HG03097 (cell line): ENCODE data around the gene COX4I1.

Source experiments
- ATAC-seq: cut with Tn5 transposase; IDR thresholded peaks from one replicate; pipeline ENCODE4 v1.9.1; 2021; ENCODE audit not compliant: unreplicated experiment, low FRiP score

COX4I1 gene

DNA sequence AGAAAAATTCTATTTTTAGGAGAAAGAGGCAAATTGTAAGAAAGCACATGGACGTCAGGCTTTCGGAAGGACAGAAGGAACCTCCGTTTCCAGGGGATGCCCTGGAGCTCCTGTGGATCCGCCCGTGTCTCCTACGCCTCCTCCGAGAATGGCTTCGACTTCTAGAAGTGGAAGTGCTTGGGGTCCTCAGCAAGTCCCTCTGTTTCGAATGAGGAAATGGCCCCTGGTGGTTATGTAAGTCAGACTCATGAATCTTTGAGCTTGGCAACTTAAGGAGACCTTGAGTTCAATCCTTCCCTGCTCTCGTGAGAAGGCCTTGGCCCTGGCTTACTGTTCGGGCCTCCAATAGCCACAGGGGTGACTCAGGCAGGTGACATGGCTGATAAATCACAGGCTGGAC, 38.9 kb downstream of the COX4I1 start:
- no peak for ATAC-seq

DNA sequence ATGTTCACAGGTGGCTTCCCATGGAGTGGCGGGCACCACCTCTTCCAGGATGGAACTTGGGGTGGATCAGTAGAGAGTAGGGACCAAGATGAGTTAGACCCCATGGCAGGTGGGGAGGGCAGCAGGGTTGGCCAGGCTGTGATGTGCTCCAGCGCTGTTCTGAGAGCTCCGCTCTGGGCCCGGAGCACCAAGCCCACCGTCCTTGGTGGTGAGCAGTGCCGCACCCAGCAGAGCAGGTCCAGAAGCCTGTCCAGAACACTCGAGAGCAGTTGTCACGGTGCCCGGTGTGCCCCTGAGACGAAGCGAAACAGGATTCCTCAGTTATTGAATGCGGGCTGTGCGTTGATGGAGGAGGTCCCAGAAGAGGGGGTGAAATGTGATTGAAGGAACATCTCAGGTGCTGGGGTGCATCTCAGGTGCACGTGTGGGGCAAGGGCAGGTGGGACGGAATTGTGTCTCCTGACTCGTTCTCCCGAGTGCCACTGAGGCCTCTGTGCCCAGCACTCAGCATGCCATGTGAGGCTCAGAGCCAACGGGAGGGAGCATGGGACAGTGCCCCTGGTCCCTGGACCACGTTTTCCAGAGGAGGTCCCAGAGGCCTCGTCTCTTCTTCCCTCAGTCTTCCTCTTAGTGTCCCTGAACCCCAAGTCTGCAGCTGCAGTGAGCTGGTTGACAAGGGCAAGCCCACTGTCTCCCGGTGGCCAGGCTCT, 39.5 kb downstream of the COX4I1 start:
- ATAC-seq: no peak

DNA sequence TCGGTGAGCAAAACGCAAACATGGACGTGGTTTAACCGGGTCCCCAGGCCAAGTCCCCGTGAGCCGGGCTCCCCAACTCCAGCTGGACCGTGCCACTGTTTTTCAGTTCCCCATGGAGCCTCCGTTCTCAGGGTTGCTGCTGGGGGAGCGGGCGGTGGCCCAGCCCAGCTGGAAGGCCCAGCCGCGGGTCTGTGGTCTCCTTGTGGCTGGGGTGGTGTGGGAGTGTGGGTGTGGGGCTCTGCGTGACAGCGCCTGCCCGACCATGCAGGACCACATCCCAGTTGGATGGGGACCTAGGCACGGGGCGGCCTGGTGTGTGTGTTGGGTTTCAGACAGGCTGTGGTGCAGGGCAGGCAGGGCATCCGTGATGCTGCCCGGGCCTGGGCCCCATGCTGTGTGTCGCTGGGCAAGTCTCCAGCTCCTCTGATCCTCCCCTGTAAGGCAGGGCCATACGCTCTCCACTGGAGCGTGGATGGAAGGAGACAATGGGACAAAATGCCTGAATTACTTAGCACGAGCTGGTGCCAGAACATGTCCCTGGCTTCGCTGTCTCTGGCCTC, 40.3 kb downstream of the COX4I1 start:
- ATAC-seq: no peak

DNA sequence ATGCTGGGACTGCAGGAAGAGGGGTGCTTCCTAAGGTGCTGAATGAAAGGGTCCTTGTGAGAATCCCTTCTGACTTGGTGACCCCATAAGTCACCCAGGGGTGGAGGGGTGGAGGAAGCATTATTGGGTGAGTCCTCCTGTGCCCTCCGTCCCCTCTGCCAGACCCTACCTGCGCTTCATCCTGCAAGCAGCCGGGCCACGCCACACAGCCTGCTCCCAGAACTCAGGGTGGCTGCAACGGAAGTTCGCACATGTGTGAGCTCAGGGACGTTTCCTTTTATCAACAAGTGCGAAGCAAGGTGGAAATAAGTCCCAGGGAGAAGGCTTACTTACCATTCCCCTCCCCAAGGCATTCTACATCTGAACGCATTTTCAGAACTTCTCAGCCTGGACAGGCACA, 40.9 kb downstream of the COX4I1 start:
- ATAC-seq: no peak

DNA sequence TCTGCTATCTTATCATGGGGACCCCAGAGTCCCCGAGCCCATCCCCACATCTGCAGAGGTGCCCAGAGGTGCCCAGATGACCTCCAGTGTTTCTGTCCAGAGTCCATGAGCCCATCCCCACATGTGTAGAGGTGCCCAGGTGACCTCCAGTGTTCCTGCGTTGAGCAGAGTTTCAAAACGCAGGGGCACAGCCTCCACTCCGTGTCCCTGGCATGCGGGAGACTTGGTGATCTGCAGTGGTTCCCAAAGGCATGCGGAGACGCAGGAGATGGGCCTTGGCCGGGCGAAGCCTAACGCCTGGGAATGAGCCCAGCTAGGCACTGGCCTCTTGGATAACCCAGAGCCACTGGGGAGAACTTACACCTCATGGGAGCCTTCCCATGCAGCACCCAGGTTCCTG, 41.3 kb downstream of the COX4I1 start:
- ATAC-seq: no peak

DNA sequence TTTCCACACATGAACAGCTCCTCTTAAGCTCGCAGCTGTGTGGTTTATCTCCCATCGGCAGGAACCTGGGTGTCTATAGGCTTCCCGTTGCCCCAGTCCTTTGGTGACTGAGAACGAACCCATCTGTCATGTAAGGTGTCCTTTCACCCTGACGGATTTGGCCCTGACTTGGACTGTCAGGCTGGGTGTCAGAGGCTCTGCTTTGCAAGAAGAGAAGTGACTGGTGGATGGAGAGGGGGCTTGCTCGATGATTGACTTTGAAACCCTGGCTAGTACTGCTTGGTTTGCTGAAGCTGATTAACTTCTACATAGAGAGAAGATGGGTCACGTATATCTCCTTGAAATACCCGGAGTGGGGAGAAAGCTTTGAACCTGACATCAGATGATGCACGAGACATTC, 42.9 kb downstream of the COX4I1 start:
- ATAC-seq: no peak

DNA sequence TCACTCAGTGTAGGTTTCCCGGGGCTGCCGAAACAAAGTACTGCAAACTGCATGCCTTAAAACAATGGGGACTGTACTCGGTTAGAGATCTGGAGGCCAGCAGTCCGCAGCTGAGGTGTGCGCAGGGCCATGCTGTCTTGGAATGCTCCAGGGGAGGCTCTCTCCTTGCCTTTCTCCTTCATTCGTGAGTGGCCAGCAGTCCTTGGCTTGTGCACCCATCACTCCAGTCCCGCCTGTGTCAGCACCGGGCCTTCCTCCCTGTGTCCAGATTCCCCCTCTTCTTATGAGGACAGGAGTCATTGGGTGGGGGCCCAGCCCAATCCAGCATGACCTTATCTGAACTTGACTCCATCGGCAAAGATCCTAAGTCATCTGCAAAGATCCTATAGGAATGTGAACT, 43.4 kb downstream of the COX4I1 start:
- no peak for ATAC-seq

DNA sequence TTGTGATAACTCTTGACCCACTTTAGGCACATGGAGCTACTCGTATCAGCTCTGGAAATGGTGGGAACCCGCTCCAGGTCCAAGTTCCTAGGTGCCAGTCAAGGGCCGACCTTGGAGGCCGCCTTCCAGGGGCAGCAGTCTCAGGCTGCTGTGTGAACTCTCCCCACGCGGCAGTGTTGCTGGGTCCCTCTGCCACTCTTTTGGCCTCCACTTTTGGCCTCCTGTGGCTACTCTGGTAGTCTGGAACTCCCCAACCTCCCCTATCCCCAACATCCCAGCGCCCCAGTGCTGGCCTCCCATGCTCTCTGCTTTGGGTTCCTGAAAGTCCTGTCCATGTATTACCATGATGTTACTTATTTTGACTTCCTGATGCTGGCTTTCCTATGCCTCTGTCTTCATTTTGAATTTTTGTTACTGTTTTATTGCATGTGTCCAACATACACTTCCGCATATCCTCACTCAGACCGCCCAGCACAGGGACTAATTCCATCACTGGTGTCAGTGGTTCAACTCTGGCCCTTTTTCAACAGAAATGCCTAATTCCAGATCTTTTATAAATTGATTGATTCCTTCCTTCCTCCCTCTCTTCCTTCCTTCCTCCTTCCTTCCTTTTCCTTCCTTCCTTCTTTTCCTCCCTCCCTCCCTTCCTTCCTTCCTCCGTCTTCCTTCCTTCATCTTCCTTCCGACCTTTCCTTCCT, 44.1 kb downstream of the COX4I1 start:
- no peak for ATAC-seq

DNA sequence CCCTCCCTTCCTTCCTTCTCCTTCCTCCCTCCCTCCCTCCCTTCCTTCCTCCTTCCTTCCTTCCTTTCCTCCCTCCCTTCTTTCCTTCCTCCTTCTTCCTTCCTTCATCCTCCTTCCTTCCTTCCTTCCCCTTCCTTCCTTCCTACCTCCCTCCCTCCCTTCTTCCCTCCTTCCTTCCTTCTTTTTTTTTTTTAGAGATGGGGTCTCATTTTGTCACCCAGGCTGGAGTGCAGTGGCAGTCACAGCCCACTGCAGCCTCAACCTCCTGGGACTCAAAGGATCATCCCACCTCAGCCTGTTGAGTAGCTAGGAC, 44.6 kb downstream of the COX4I1 start:
- ATAC-seq: no peak

DNA sequence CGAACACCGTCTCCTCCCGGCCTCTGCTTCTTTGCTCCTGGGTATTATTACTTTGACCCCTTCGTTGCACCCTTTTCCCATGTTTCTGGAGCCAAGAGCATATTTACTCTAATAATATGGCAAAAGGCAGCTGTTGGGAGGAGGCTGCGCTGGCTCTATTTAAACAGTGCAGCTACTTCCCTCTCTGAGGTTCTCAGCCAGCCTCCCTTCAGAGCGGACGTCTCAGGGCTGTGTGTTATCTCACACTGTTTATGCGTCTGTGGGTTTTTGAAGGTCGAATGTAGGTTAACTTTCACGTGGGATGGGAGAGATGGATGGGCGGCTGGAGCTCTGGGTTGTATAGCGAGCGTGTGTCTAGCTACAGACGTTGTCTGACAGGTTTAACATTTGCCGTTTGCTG, 45.3 kb downstream of the COX4I1 start:
- no peak for ATAC-seq

DNA sequence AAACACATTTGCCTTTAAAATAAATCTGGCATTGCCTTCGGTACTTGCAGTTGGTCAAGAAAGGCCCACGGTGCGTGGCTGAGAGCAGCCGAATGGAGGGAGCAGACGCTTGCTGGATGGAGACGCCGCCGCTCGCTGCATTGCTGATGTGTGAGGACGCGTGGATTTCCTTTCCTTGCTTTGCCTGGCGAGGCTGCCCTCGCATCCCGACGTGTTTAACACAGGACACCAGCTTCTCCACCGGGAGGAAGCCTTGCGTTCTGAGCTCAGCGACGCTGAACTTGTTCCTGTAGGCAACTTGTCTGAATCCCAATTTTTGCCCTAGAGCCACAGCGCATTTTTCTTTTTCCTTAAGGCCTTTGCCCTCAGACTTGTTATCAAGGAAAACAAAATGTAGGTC, 45.8 kb downstream of the COX4I1 start:
- no peak for ATAC-seq

DNA sequence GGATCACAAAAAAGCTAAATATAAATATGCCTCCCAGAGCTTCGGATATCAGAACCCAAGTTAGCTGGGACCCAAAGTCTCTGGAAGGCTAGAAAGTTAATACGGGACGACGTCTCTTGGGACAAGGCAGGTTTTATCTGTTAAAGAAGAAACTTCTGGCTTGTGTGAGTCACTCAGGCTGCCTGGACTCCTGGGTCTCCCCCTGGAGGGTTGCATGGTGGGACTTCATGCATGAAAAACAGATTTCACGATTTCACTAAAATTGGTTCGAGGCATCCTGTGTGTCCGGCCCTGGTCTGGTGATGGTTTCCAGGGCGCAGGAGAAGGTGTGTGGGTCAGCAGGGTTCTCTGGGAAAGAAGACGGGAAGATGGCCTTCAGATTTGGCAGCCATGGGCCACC, 47.0 kb downstream of the COX4I1 start:
- ATAC-seq: no peak

DNA sequence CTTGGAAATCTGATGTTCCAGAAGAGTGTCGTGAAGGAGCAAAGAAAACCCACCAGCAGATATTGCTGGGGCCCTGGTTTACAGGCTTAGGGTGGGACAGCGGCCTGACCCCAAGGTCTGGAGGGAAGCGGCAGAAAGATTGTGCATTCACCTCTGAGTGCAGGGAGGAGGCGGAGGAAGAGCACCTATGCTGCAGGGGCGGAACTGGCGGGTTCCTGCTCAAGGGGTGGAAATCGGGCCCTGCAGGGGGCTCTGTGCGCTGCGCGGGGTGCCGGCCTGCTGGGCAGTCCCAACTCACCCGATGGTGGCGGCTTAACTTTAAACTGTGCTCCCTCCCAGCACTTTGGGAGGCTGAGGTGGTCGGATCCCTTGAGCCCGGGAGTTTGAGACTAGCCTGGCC, 47.5 kb downstream of the COX4I1 start:
- no peak for ATAC-seq

DNA sequence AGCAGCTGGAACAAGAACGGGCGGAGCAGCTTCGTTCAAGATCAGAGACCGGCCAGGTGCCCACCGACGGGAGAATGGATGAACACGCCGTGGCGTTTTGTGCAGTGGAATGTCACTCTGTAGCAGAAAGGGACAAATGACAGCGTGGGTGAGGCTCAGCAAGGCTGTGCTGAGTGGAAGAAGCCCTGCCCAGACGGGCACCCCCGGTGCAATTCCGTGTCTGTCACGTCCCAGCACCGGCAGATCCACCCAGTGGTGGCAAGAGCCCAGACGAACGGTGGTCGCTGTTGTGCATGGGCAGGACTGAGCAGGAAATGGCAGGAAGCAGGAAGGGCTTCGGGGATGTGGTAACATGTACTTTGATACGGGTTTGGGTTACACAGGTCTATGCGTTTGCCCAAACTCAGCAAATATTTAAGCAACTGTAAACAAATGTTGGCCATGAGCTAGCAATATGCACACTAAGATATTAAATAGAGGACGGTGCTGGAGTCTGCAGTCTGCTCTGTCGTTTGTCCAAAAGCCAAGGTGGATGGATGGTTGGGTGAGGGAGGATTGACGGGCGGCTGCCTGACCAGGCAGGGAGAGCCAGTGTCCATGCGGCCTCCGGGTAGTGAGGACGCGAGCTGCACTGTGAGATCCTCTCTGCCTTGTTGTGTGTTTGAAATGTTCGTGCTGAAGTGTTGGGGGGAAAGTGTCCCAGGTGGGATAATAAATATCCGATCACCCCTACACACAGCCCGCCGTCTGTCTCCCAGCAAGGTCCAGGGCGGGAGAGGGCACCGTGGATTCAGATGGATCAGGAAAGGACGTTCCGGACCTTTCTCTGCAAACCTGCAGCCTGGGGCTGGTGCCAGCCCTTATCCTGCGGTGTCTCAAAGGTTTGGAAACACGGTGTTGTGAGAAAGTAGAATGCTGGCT, 48.4 kb downstream of the COX4I1 start:
- no peak for ATAC-seq

DNA sequence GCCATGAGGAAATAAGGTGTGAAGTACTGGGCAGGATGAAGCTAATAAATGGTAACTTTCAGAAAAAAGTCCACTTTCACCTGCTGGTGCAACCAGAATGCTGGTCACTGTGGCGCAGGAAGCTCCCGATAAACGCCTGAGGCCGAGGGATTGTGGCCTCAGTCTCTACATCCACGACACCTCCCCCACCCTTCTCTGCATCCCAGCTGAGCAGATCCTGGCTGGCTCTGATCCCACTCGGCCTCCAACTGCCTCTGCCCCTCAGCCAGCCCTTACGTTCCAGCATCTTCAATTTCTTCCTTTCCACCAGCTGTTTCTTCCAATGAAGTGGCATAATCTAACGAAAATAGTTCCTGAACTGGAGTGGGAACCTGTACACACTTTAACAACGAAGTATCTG, 49.5 kb downstream of the COX4I1 start:
- no peak for ATAC-seq

DNA sequence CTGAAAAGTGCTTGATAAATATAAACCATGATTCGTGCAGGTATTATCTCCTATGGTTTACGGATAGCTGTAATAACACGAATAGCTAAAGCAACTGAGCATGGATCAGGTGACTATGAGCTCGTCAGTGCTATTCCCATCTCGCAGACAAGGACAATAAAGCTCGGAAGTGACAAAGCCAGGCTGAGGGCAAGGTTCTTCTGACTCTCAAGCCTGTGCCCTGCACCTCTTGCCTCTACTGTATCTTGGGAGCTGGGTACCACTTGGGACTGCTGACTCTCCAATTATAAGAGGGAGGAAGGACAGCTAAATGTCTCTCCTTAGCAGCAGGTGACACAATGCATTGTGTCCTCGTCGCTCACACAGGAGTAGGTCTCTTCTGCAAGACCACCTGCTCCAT, 49.9 kb downstream of the COX4I1 start:
- ATAC-seq: no peak

DNA sequence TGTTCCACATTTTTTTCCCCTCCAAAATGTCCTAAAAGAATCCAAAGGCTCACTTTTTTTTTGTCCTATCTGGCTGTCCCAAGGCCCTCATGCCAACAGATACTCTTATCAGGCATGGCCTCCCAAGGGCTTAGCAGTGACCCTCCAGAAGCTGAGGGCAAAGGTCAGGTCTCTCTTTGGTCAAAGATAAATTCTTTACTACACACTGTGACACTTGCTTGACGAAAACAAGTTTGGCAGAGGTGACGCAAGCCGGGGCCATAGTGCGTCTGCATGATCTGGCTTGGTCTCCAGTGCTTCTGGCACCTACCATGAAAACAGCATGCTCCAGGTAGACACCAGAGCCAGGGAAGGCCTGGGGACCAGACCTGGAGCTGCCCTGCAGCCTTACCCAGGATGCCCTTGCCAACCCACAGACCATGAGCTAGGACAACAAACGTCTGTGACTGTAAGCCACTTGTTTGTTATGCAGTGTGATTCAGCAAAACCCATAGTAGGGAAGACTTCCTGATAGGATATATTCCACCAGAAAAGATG, 50.9 kb downstream of the COX4I1 start:
- no peak for ATAC-seq

DNA sequence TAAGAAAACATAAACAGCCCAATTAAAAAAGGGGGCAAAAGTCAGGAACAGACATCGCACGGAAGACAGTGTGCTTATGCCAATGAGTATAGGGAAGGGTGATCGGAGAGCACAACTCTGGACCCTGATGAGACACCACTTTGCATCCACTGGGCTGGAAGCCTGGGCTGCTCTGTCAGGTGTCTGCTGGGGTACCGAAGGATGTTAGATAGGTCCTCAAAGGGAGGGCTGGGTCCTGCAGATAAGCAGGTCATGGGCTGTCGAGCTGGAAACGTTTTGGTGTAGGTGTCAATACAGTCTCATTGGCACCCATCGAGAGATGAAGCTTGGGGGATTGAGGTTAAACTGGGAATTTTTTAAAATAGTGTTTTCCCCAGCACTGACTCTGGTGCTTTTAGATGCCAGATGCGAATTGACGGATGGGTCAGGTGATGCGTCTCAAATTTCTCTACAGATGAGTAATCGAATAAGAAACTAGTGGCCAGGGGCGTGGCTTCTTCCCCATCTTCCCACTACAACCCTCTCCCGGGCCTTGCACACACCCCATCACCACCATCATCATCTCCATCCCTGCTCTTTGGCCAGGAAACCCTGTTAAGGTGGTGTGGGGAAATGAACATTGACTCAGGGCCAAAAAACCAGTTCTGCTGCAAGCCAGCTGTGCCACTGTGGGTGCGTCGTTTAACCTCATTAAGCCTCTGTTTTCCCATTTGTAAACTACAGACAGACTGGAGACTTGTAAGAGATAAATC, 51.7 kb downstream of the COX4I1 start:
- ATAC-seq: no peak

DNA sequence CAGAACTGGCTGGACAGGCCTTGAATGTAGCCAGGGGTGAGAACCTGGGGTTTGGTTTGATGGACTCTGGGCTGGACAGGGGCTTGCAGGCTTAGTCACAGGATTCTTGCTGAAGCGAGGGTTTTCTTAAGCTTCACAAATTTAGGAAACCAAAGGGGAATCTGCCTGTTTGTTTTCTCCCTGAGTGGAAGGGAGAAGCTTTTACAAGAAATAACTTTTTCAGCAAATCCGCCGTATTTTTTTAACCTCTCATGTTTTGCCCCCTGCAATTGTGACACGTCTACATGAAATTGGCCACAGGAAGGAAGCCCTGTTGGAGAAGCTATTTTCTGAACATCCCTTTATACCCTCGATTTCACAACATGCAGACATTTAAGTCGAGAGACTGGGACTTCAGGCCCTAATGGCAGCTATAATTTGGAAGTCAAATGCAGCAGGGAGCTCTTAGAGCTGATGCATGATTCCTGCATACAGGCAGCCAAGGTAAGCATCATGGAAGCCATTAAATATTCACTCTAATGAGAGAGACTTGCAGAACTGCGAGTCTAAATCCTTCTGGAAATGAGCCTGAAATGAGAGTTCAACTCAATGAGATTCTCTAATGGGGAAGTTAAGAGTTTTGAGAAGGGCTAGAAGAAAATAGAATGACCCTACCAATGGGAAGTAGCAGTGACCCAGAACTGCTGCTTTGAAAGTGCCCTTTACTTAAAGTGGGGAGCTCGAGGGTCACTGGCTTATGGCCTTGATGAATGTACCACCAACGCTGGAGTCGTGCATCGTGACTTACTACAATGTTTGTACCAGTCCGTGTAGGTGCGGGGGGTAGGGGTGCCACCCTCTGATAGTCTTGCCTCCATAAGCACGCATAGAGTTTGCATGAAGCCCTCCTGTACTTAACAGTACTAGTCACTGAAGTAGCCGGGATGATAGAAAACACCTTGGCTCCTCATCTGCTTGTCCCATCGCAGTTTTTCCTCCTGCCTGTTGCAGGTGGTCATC, 54.4 kb downstream of the COX4I1 start:
- no peak for ATAC-seq
